Skeletal muscle satellite cell (primary cell): Measurements from ENCODE around the gene BMP7.

Source experiments
- H3K27me3 ChIP-seq: 2 replicates; pipeline ENCODE4 v1.7.0; 2013; ENCODE audit warnings: low read length; ENCODE audit not compliant: control insufficient read depth, insufficient read depth
- H3K36me3 ChIP-seq: 2 replicates; pipeline ENCODE4 v1.7.0; 2013; ENCODE audit warnings: mild to moderate bottlenecking, control low read depth, low read length; ENCODE audit not compliant: insufficient read depth
- H3K4me1 ChIP-seq: 2 replicates; pipeline ENCODE4 v1.7.0; 2013; ENCODE audit warnings: low read length; ENCODE audit not compliant: control insufficient read depth, insufficient read depth
- H3K4me2 ChIP-seq: 2 replicates; pipeline ENCODE4 v1.7.0; 2013; ENCODE audit warnings: mild to moderate bottlenecking, low read length
- H3K4me3 ChIP-seq: 2 replicates; pipeline ENCODE4 v1.7.0; 2013; ENCODE audit warnings: low read length
- H3K9ac ChIP-seq: 2 replicates; pipeline ENCODE4 v1.7.0; 2013; ENCODE audit warnings: mild to moderate bottlenecking, low read depth, low read length, moderate library complexity
- H3K9me3 ChIP-seq: replicated peaks from 2 replicates; pipeline ENCODE4 v1.7.0; 2013; ENCODE audit warnings: mild to moderate bottlenecking, control low read depth, low read length

The BMP7 gene

DNA sequence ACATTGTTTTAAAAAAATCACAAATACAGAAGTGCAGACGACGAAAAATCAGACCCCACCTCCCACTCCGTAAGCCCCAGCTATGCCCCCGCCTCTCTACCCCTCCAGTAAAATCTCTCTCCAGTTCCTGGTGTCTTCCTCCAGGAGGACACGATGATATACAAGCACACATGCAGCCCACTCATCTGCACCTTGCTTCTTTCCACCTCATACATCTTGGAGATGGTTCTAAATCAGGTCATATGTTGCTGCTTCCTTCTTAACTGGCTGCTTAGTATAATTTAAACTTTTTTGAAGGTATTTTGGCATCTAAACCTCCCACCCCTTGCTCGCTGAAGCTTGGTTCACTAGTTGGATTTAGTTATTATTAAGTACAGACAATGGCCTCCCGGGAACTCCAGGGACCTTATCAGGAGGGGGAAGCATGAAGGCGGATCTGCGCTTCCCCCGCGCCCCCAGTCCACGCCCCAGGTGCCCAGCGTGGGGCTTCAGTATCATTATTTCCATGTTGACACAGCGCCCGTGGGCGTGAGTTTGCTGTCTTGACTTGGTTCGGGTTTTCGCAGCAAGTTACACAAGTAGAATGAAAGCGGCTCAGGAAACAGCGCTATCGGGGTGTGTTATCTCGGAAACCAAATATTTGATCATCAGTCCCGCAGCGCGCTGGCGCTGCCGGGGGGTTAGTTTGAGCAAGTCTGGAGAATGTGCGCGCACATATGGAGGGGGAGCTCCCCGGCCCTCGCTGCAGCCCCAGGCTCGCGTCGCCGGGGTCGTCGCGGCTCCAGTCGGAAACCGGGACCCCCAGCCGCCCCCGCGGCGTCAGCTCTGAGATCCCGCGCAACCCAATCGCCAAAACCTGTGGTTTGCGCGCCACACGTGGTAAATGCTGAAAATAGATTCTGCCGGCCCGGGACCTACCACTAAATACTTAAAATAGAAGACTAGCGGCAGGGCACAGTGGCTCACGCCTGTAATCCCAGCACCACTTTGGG, 2.3 kb downstream of the BMP7 start:
- Histone ChIP-seq H3K9ac (no peak overlapping the region), H3K9me3 (no peaks in the 10 kb centered on the region), H3K27me3 (peaks cover 59% of the 10 kb centered on the region), H3K4me3 (no peak overlapping the region), H3K36me3 (no peaks in the 10 kb centered on the region), H3K4me2 (no peak overlapping the region), H3K4me1 (no peaks in the 10 kb centered on the region)

DNA sequence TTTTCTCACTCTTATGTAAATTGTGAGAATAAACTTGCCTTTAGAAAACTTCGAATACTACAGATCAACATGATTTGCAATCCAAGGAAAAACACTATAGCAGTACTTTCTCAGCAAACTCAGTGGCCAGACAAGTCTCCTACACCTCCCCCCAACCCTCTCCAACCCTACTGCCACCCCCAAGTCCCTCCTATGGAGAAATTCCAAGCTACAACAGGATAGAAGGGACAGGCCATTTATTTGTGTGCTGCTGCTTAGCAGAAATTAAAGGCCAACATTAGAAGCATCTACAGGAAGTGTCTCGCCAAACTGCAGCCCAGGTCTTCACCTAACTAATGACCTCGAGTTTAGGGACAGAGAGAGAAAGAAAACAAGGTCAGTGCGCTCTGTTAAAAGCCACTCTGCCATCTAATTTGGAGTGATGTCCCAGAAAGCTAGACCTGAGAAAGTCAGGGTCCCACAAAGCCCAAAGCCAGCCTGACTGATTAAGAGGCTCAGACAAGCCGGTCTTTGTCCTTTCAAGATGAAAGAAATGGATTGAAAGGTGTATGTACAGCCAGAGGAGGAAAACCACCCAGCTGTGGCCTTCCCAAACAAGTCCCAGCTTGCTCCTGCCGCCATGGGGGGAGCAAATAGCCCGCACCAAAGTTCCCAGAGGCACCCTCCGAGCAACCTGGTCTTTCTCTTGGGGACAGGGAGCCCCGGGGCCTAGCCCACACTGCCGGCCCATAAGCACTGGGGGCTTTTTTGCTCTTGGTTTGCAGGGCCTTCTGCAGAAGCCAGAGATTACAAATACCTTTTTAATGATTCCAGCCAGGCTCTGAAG, 3.4 kb downstream of the BMP7 start:
- no peak overlapping the region for H3K4me3 ChIP-seq
- no peak overlapping the region for H3K9ac ChIP-seq
- H3K9me3 ChIP-seq, result no peaks in the 10 kb centered on the region
- H3K4me2 ChIP-seq, result no peak overlapping the region
- peaks cover 70% of the 10 kb centered on the region for H3K27me3 ChIP-seq
- H3K36me3 ChIP-seq, result no peaks in the 10 kb centered on the region
- no peaks in the 10 kb centered on the region for H3K4me1 ChIP-seq

DNA sequence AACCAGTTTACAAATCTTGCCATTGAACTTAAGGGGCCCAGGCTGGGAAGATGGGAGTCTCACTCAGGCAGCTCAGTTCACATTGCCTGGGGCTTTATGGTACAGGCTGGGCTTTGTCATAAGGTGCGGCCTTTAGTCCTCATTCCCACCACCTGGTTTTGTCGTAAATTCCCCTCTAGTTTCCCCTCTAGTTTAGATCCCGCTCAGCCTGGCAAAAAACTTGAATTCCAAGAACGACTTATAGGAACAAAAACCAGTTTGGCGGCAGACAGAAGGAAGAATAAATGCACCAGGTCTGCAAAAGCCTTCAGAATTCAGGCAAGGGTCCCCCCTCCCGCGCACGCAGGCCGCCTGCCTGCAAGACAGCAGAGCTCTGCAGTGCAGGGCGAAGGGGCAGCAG, 4.1 kb downstream of the BMP7 start:
- Histone ChIP-seq H3K4me1 (no peaks in the 10 kb centered on the region), H3K27me3 (peaks cover 71% of the 10 kb centered on the region), H3K4me2 (no peak overlapping the region), H3K9ac (no peak overlapping the region), H3K36me3 (no peaks in the 10 kb centered on the region), H3K9me3 (no peaks in the 10 kb centered on the region), H3K4me3 (no peak overlapping the region)

DNA sequence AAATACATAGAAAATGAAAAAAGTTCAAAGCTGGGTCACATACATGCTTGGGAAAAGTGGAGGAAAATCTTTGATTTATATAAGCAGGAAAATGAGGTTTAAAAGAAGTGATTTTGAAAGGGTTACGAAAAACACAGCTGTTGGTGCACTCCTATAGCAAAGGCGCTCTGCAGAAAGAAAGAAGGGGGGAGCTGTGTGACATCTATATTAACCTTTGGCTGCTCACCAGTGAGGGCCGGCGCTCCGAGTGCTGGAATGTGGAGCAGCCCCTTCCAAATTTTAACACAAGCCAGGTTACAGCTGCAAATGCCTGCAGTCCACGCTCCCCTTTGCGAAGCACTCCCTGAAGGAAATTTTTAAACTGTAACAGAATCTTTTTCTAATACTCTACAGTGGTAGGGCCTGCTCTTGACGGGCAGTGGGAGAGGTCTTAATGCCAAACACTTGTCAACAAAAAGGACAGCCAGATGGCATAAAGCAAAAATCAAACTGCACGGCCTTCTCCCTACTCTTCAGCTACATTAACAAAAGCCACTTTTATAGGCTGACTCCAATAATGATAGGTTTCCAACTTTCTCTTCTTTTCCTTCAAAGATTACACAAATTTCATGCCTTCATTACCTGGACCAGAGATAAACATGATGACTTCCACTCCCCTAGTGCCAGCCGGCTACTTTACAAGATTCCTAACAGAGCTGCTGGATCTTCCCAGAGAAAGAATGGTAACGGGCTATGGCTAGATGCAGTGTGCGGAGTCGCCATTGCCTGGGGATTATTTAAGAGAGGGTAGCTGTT, 4.8 kb downstream of the BMP7 start:
- H3K27me3 ChIP-seq, result peaks cover 64% of the 10 kb centered on the region
- H3K4me2 ChIP-seq, result no peak overlapping the region
- no peaks in the 10 kb centered on the region for H3K36me3 ChIP-seq
- no peaks in the 10 kb centered on the region for H3K4me1 ChIP-seq
- H3K4me3 ChIP-seq, result no peak overlapping the region
- H3K9me3 ChIP-seq, result no peaks in the 10 kb centered on the region
- H3K9ac ChIP-seq, result no peak overlapping the region

DNA sequence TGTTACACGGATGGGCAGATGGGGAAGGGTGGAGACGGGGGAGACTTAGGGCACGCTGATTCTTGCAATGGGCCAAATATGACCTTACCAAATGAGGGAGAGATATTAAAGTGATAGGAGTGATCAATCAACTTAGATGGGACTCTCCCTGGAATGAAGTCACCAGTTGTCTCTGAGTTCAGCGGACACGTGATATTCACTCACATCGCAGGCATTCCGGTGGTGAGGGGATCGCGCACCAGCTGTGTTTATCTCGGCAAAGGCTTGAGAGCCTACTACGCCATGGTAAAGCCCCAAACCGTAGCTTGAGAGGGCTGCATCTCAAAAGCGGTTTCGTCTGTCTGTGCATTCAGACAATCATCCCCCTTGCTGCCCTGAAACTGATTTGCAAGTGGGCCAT, 5.5 kb downstream of the BMP7 start:
- no peaks in the 10 kb centered on the region for H3K9me3 ChIP-seq
- H3K27me3 ChIP-seq, result peaks cover 64% of the 10 kb centered on the region
- H3K36me3 ChIP-seq, result no peaks in the 10 kb centered on the region
- H3K4me2 ChIP-seq, result no peak overlapping the region
- H3K4me3 ChIP-seq, result no peak overlapping the region
- H3K9ac ChIP-seq, result no peak overlapping the region
- H3K4me1 ChIP-seq, result no peaks in the 10 kb centered on the region

DNA sequence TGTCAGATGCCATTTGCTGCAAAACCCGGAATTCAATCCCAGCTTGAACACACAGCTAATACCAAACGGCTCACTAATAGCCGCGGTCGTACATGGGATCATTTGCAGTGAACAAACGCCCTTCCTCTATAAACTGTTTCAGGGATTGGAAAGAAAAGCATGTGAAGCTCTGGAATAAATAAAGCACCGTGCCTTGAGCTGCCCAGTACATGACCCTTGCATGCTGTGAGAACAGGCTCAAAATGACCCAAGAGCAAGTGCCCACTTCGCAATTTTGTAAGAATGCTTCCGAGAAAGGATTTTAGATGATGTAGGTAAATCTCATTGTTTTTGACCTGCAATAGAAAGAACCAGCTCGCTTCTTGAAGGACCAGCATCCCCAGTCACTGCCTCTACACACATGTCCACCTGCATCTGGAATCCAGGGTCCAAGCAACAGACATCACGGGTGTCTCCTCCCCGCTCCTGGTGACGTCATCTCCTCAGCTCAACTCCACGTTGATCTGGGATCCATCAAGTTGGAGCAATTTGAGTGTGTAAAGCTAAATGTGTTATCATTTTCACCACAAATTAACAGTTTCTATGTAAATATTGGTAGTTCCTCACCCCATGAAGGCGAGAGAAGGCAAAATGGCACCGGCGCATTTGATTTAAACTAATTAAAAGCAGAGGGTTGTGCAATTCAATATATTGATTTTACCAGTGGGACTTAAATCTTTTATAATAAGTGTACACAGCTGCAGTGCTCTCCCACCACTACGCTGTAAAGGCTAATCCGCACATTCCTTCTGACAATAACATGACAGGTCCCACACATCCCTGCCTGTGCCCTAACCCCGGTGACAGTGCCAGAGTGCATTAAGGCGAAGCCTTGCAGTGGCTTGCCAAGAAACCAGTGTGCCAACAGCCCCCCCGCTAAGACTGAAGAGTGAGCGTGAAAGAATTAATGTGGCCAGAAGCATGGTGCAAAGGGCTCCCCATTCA, 6.2 kb downstream of the BMP7 start:
- no peak overlapping the region for H3K9ac ChIP-seq
- H3K36me3 ChIP-seq, result no peaks in the 10 kb centered on the region
- no peak overlapping the region for H3K4me2 ChIP-seq
- H3K27me3 ChIP-seq, result peaks cover 58% of the 10 kb centered on the region
- H3K4me3 ChIP-seq, result no peak overlapping the region
- no peaks in the 10 kb centered on the region for H3K4me1 ChIP-seq
- no peaks in the 10 kb centered on the region for H3K9me3 ChIP-seq

DNA sequence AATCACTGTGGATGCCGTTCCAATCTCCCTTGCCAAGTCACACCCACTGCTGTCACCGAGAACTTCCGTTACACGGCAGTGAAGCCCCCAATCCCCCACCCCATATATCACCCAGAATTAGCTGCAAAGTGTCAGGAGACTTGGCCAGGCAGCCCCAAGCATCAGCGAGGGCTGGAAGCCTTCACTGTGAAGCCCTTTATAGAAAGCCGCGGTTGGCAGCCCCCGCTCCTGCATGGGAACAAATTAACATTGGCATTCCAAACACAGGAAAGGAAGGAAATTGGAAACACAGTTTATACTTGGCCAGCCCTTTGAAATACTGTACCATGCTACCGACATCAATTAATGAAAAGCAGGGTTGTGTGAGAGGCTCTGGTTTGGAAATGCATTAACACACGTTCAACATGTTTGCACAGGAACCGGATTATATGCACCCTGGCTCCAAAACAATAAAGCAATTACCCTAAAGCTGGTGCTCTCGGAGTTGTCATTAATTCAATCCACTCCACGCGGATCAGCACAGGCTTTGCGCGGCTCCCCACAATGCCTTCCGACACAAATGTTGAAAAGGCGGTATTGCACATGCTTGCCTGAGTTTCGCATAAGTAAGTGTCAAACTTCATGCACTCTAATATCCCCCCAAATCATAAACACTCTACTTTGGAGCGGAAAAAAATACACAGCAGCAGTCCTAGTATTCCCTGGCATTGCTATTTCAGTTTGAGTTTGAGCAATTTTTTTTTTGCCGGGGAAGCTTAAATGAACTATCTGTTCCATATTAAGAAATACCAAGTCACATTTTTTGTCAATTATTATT, 7.1 kb downstream of the BMP7 start:
- no peaks in the 10 kb centered on the region for H3K36me3 ChIP-seq
- H3K27me3 ChIP-seq, result peaks cover 54% of the 10 kb centered on the region
- H3K4me3 ChIP-seq, result no peak overlapping the region
- no peaks in the 10 kb centered on the region for H3K4me1 ChIP-seq
- H3K9ac ChIP-seq, result no peak overlapping the region
- H3K4me2 ChIP-seq, result no peak overlapping the region
- H3K9me3 ChIP-seq, result no peaks in the 10 kb centered on the region

DNA sequence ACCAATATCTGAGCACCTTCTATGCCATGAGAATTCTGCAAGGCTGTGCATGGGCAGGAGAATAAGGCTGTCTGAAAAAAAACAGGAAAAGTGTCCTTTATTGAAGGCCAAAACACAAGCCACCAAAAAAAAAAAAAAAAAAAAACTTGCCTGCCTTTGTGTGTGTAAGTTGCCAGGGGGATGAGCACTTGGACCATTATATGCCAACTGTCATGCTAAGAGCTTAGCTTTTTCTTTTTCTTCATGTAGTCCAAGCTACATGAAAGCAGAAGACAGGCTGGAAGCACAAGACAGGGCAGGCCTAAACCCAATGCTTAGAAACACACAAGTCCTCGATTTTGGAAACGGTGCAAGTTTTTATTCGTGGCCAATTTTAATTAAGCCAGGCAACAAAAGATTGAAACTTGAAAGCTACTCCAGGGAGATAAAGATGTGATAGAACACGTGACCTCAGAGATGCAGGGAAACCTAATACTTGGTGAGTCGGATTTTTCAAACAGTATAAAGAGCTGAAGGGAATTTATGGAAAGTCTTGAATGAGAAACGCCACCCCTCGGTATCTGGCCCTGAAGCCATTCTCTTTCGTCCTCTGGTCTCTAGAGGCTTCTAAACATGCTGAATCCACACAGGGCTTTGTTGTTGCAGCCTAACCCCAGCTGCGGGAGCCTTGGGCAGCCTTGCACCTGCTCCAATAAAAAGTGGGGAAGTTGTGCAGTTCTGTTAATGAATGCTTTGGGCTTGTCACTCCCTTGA, 8.6 kb downstream of the BMP7 start:
- Histone ChIP-seq H3K27me3 (peaks cover 51% of the 10 kb centered on the region), H3K36me3 (no peaks in the 10 kb centered on the region), H3K4me1 (no peaks in the 10 kb centered on the region), H3K4me2 (no peak overlapping the region), H3K9me3 (no peaks in the 10 kb centered on the region), H3K9ac (no peak overlapping the region), H3K4me3 (no peak overlapping the region)

DNA sequence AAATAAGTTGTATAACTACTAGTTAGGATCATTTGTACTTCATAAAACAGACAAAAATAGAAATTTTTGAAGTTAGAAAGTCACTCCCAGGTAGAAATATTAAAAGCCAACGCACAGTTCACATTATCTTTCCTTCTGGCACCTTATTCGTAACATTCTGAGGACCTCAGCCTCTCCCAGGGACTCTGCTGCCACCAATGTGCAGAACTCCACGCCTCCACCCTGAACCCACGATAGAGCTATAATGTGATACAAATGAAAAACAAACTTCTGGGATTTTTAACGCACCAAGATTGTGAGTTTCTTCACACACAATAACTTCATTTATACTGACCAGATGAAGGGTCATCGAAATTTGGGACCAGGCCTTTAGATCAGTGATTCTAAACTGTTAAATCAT, 9.5 kb downstream of the BMP7 start:
- Histone ChIP-seq H3K4me1 (no peaks in the 10 kb centered on the region), H3K9ac (no peak overlapping the region), H3K4me2 (no peak overlapping the region), H3K9me3 (no peaks in the 10 kb centered on the region), H3K4me3 (no peak overlapping the region), H3K36me3 (no peaks in the 10 kb centered on the region), H3K27me3 (peaks cover 42% of the 10 kb centered on the region)
